GM06990 (cell line): ENCODE results near the gene LENEP.

Source experiments
- DNase-seq: peaks from one replicate; pipeline ENCODE4 v3.0.0-alpha.2; 2011; ENCODE audit not compliant: insufficient read length; ENCODE audit errors: extremely low read depth
- H3K27me3 ChIP-seq: replicated peaks from 2 replicates; pipeline ENCODE4 v1.6.0; 2011; ENCODE audit warnings: low read length; ENCODE audit not compliant: control insufficient read depth, insufficient read depth
- H3K36me3 ChIP-seq: 2 replicates; pipeline ENCODE4 v1.5.1; 2011; ENCODE audit warnings: low read length; ENCODE audit not compliant: control insufficient read depth, insufficient read depth
- H3K4me3 ChIP-seq: replicated peaks from 2 replicates; pipeline ENCODE4 v1.5.1; 2011; ENCODE audit warnings: low read depth, mild to moderate bottlenecking, control low read depth, low read length
- CTCF ChIP-seq: IDR thresholded peaks from 2 replicates; pipeline ENCODE4 v1.5.1; 2011; ENCODE audit warnings: low read length, control low read depth, mild to moderate bottlenecking, inconsistent platforms; ENCODE audit not compliant: insufficient read depth, poor library complexity, severe bottlenecking

The LENEP gene

GRCh38 chr1:154954541-154954940, 38.8 kb upstream of the LENEP start:
- H3K4me3 ChIP-seq = peak overlapping the region; percentile 41

GRCh38 chr1:154955039-154955717, 38.2 kb upstream of the LENEP start:
- H3K4me3 ChIP-seq = peak overlapping the region; percentile 71
- no peak for TF ChIP-seq CTCF
- H3K27me3 ChIP-seq = no peaks in the 10 kb centered on the region
- H3K36me3 ChIP-seq = peaks cover 21% of the 10 kb centered on the region
- peak; percentile 58 for DNase-seq

More at GRCh38 chr1:154954541-154954940, 38.8 kb upstream of the LENEP start:
- Histone ChIP-seq H3K27me3 (no peaks in the 10 kb centered on the region), H3K36me3 (peaks cover 19% of the 10 kb centered on the region)
- DNase-seq = no peak
- TF ChIP-seq CTCF = no peak

GRCh38 chr1:154955718-154956543, 37.5 kb upstream of the LENEP start, which contains the start of gene PBXIP1:
Gene PBXIP1 (minus strand): TSS chr1:154956099. CDS start chr1:154953721, 2,378 bp downstream.
- peak; percentile 64 for DNase-seq
- no peak for TF ChIP-seq CTCF
- no peaks in the 10 kb centered on the region for H3K27me3 ChIP-seq
- peak within 1 kb of the TSS; percentile 71 for H3K4me3 ChIP-seq
- peaks cover 17% of the 10 kb centered on the region for H3K36me3 ChIP-seq

DNA sequence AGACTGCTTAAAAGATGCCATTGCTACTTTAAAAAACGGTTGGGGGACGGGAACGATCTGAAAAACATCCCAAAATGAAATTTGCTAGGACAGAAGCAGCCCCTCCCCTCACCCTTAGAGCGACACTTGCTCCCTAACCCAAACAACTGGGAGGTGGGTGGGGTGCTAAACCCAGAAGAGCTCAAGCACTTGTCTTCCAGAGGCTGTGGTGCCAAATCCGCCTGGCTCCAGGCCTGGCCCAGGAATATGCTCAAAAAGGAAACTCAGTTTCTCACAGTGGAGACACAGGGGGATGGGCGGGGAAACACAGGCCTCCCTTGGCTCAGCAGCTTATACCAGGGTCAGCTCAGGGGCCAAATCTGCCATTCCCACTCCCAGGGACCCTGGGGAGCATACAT, 36.8 kb upstream of the LENEP start:
- H3K36me3 ChIP-seq = peaks cover 15% of the 10 kb centered on the region
- H3K27me3 ChIP-seq = no peaks in the 10 kb centered on the region
- peak overlapping the region; percentile 71 for H3K4me3 ChIP-seq
- DNase-seq = no peak
- no peak for TF ChIP-seq CTCF

DNA sequence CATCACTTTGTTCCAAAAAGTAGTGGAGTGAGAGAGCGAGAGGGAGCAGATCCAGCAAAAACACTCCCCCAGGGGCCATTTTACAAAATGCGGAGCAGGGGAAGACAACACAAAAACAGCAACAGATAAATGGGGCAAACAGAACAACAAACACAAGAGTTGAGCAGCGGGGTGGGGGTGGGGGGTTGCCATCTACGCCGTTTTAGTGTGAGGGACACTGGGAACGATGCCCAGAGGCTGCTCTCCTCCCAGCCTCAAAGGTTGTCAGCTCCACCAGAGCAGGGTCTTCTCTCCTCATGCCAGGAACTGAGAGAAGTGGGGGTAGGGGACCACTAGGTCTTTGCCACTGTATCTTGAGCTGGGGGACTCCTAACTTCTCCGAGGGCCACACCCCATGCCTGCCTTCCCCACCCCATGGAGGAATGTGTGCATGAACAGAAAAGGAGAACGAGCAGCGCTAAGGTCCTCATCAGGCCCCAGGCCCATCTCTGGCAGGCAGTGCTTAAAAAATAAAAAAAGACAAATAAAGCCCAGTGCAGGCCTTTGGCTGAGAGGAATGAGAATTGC, 36.2 kb upstream of the LENEP start:
- no peak overlapping the region for H3K4me3 ChIP-seq

More for the DNA sequence above, 36.2 kb upstream of the LENEP start:
- Histone ChIP-seq H3K36me3 (peaks cover 15% of the 10 kb centered on the region), H3K27me3 (no peaks in the 10 kb centered on the region)
- TF ChIP-seq CTCF = no peak
- DNase-seq = no peak
